Stimulated activated CD4-positive, alpha-beta T cell treated with anti-CD3 and anti-CD28 coated beads, Interleukin-4, amount 100 ng/mL, for 4 hours (primary cell): ENCODE measurements around the gene CLEC18A.
"Not testable (repeated sequence)": the region's sequence is repeated elsewhere in the genome, so short reads cannot be mapped to it uniquely, and the experiment has no call there.

Experiments used
- DNase-seq, 2 experiments: peaks; one replicate each; pipeline ENCODE4 v3.0.0-alpha.2; 2020

The CLEC18A gene

DNA sequence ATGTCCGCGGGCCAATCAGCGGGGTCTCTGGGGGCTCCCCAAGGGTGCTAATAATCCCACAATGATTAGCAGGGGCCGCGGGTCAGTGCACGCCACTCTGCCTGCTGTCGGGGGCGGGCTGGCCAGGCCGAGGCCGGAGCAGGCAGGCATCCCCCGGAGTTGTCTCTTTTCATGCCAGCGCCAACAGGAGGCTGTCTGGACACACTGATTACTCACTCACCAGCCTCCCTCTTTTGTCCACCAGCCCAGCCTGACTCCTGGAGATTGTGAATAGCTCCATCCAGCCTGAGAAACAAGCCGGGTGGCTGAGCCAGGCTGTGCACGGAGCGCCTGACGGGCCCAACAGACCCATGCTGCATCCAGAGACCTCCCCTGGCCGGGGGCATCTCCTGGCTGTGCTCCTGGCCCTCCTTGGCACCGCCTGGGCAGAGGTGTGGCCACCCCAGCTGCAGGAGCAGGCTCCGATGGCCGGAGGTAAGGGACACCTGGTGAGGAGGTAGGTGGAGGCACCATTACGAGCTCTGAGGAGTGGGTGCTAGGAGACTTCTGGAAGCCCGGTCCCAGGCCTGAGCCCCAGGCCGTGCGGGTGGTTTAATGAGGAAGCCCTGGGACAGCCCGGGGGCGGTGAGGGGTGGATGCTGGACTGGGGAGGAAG is at the start of gene CLEC18A:
Gene CLEC18A (plus strand): TSS at position 318 of the 655 bp plus-strand sequence. CDS start 33 bp downstream, at position 351.
- not testable (repeated sequence) for DNase-seq

DNA sequence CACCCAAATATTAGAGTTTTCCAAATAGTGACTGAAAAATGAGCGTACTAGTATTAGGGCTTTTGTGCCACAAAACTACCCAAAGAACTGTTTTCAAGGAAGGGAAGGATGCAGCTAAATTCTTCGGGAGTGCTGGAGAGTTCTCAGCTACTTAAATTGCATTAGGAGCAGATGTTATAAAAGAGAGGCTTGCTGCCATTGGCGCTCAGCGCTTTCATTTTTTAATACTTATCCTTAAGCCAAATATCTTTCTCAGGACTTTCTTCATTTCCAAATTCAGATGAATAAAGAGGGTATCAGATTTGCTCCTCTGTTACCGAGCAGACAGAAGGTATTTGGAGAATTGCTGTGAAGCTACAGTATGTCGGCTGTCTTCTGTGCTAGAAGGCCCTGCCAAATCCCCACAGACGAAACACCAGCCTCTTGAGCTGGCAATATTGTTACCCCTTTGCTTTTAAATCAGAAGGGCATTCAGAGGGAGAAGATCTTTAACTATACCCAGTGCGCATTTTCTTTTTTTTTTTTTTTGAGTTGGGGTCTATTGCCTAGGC is 47.2 kb upstream of the CLEC18A start:
- no peak for DNase-seq

DNA sequence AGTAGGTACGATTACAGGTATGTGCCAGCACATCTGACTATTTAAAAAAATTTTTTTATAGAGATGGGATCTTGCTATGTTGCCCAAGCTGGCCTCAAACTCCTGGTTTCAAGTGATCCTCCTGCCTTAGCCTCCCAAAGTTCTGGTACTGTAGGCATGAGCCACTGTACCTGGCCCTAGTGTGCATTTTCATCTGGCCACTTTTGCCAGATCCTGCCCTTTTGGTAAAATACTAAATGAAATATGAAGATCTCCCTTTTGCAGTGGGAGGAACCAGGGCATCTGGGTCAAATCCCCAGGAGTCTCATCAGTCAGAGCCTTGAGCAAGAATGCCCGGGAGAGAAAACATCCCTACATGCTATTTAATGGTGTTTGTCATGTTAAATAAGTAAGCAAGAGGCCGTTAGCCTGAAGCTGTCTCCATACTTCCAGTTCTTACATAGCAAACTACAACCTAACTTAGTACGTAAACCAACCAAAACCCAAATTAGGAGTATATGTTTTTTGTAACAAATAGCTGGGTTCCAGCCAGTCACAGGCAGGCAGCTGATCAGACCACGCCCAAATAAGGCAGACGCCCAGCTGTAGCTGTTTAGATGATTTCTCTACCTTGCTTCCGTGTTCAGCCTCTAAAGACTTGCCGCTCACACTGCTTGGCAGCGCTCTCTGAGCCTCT is 46.5 kb upstream of the CLEC18A start:
- DNase-seq: no peak

DNA sequence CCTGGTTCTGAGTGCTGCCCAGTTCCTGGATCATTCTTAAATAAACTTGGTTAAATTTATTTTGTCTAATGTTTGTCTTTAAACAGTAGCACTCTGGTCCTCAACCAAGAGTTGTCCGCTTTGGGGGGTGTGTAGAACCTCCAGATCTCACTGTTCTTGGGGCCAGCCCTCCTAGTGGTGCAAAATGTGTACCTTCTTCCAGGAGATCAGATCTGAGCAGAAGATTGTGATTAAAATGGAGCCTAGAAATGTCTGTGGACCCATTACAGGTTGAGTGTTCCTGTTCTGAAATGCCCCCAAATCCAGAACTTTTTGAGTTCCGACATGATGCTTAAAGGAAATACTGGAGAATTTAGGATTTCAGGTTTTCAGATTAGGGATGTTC is 46.0 kb upstream of the CLEC18A start:
- no peak for DNase-seq

DNA sequence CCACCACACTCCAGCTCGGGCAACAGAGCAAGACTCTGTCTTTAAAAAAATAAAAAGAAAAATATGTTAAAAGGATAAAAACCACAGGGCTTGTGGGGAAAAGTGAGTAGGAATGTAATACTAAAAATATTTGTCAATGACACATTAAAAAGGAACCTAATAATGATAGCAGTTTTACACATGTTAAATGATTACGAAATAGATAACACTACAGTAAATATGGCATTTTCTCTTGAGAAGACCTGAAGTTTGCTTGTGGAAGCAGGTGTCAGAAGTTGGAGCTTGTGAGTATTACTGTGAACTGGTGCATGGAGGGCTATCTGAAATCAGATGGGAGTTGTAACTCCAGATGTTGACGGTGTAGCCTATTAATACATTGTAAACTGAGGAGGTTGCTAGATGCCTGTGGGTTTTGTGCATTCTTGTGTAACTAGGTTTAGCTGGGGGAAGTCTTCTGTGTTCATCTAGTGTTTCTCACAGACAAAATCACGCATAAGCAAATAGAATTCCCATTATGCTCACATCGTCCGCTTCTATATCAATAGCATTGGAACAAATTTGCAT is 44.2 kb upstream of the CLEC18A start:
- no peak for DNase-seq

DNA sequence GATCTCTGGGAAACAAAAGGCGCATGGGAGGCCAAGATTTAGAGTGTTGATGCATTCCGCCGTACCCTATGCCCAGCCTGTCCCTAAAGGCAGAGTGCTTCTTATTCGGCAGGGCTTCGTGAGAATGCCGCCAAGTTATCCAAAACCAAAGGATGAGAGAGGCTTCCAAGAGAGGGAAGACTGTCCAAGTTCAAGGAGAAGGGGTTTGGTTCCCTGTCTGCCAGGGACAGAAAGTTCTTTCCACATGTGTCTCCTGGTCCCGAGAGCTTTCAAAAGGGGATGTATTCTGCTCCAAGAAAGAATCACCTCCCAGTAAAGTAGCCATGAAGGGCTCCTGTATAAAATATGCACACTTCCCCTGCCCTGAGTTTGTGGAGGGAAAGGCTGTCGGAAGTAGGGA is 42.1 kb upstream of the CLEC18A start:
- no peak for DNase-seq

DNA sequence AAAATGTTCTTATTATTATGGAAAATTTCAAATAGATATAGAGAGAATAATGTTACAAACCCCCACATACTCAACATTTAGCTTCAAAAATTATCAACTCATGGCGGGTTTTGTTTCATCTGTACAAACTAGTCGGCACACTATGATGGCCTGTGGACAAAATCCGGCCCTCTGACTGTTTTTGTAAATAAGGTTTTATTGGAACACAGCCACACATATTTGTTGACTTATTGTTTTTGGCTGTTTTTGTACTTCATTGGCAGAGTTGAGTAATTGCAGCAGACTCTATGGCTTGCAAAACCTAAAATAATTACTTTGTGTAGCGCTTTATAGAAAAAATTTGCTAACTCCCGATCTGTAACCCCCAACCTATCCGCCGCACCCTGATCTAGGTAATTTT is 41.4 kb upstream of the CLEC18A start:
- no peak for DNase-seq

DNA sequence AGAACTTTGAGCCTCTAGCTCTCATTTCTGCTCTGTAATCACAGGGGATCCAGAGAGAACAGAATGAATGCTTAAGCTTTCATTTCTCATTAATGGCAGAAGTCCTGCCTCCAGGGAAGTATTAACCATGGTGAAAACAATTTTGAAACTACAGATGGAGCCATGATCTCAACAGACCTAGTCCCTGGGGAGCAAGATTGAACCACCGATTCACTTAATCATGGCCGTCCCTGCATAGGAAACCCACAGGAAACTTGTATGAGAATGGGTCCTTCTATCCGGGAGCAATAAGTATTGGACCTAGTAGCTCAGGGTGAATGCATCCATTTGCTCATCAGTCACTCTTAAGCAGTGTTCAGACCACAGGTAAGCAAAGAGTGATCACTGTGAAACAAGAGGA is 40.2 kb upstream of the CLEC18A start:
- DNase-seq: no peak

DNA sequence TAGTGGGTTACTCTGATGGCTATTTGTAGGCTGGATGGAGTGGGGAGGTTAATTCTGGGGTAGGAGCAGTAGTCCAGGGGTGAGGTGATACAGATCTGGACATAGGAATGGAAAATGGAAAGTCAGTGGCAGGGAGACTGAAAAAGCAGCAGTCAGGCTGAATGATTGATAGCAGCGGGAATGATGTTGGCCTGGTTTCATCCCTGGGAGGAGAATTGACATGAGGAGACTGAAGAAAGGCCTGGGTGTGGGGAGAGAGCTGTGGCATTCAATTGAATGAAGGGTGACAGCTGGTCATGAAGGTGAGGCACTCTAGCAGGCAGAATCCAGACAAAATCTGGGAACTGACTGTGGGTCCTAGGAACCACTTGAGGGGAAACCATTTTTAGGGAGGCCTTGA is 34.7 kb upstream of the CLEC18A start:
- DNase-seq: no peak

DNA sequence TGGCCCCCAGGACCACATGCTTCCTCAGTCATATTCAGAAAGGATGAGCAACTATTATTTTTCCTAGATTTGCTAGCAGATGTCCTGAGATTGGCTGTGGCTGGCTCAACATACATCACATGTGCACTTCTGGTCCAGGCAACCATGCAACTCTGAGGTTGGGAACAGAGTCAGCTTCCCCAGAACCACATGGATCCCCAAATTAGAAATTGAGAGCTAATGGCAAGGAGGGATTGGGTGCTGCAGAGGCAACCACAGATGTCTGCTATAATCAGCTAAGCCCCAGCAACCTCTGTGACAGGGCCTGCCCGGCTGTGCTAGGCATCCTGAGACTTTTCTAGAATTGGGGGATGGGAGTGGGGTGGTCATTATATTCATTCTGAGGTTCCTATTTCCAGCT is 33.8 kb upstream of the CLEC18A start:
- no peak for DNase-seq

DNA sequence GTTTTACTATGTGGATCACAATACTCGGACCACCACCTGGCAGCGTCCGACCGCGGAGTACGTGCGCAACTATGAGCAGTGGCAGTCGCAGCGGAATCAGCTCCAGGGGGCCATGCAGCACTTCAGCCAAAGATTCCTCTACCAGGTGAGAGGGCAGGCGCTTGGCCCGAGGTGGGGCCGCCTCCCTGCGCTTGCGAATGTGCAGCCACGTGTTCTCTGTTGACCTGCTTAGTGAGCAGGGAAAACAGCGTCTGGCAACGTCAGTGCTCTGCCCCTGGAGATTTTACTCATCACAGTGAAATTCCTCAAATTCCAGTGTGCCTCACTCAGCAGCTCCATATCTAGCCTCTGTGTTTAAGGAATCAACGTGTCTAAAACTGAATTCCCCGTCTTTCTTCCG is 33.4 kb upstream of the CLEC18A start:
- DNase-seq: no peak

DNA sequence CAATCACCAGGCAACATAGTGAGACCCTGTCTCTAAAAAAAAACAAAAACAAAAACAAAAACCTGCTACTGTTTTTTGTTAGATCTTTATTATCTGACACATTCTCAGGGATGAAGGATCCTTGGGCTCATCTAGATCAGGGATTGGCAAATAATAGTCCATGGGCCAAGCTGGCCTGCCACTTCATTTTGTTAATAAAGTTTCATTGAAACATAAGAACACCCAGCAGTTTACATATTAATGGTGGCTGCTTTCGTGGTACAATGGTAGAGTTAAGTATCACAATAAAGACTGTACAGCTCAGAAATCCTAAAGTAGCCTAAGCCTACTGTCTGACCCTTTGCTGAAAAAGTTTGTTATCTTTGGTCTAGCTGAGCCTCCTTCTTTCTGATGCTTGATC is 32.9 kb upstream of the CLEC18A start:
- DNase-seq: no peak

DNA sequence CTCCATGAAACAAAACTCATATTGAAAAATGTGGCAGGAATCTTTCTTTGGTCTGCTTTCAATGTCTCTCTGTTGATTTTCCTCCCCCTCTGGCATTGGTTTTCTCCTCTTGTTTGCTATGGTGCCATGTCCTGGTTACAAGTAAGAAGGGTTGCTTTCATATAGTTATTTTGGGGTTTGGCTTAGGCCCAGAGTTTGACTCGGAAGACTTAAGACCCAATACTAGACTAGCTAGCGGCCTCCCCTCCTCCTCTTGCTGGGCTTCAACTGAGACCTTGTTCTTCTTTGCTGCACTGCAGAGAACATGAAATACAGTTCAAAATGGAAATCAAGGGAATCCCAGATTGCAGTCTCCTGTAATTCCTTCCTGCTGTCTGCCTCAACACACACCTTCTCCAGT is 30.0 kb upstream of the CLEC18A start:
- DNase-seq: no peak

DNA sequence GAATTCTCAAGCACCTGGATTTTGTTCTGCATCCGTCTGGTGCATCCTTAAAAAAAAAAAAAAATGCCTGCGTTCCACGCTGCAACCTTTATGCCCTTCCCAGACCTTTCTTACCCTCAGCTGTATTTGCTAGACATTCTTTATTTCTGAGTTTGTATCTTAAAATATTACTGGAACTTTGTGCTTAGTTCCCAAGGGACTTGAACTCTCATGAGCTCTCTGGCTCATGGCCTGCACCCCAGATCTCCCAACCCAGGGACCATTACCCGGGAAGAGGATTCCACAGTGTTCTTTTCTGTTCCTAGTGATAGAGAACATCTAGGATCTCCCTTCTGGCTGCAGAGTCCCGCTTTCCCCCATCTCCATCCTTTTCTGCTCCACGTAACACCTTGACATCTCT is 28.9 kb upstream of the CLEC18A start:
- no peak for DNase-seq

DNA sequence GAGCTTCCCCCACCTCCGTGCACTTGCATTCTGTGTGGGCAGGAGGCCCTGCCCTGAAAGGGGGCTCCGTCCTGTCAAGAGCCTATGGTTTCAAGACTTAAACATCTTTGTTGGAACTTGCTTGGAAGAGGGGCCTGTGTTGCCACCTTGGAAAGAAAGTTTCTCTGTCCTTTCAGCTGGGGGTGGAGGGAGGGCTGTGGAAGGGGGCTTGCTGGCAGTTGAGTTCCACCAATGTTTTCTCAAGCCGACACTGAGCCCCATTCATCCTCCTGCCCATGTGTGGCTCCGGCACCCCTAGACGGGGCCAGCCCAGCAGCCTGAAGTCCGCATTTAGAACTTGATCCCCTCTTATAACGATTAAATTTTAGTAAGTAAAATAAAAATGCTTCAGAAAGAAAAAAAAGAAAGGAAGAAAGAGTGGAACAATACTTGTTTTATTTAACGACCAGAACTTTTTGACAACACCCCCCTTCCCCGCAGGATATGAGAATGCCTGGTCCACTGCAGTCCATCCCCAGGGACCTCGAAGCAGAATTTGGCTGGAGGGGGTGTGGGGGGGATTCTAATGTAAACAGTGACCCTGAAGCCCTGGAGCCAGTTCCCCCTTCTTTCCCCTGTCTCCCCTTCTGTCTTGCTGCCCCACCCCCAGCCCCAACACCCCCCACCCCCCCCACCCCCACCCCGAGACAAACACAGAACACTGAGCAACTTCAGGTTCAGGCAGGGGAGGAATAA is 26.9 kb upstream of the CLEC18A start:
- DNase-seq: no peak

DNA sequence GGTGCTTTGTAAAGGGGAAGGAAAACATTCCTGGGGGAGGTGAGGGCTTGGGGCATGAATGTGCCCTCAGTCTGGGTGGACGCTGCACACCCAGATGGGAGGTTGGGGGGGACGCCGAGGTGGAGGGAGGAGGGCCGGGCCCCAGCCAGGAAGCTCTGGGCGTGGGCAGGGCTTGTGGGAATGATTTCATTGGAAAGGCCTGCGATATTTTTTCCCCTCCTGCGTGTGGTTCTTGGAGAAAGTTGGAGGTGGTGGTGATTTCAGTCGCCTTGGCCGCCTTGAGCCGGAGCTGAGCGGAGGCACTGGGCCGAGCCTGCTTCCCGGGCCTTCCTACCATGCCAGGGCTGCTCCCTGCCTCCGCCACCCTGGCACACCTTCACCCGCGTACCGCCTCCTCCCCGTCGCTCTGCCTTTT is 26.4 kb upstream of the CLEC18A start:
- DNase-seq: no peak

DNA sequence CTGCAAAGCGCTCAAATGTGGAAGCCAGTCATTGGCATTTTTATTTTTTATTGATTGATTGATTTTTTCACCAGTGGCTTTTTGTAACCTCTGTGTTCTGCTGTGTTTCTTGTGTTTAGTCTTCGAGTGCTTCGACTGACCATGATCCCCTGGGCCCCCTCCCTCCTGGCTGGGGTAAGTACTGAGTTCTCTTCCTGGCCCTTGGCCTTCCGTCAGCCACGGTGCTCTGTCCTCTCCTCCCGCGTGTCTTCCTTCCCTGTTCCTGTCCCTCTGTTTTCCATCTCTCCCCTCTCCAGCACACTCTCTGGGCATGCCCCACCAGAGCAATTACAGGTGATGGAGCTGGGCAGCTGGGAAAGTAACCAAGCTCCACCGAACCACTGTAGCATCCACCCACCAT is 25.8 kb upstream of the CLEC18A start:
- no peak for DNase-seq

DNA sequence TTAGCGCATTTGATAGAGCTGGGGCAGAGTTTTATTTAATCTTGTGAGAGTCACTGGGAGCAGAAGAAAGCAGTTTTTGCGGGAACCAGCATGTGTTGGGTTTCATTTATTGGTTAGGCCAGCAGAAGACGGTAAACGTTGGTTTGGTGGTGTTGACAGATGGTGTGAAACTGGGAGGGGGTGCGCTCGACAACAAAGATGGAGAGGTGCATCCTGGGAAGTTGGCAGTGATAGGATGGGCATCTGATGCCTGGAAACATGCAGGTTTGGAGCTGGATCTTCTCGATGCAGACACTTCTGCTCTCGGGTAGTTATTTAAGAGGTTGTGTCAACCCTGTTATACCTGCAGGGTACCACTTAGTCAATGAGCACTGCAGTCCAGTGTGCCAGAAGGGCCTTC is 24.9 kb upstream of the CLEC18A start:
- no peak for DNase-seq

DNA sequence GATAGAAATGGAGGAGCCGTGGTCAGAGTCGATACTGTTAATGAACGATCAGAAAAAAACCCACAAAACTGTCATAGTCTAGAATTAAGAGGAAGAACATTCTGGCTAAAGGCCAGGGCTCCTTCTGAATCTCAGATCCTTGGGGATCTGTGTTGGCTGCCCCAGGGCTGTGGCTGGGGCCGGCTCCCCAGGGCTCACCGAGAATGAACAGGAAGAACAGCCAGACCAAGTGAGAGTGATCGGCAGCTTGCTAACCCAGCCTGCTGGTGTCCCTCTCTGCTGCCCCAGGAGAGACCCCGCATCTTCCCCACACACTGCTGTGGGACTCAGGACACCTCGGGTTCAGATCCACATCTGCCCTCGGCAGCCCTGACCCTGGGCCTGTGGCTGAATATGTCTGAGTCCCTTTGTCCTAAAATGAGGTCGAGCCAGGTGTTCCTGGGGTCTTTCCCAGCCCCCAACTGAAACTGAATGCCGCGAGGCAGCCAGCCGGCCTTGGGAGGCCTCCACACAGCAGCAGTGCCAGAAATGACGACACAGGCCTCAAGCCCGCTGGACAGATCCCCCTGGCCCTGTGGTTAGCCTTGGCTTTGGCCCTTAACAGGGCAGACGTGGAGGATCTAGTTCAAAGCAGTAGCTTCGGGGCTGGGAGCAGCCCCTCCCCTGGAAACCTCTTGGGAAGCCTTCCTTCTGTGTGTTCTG is 23.9 kb upstream of the CLEC18A start:
- no peak for DNase-seq

DNA sequence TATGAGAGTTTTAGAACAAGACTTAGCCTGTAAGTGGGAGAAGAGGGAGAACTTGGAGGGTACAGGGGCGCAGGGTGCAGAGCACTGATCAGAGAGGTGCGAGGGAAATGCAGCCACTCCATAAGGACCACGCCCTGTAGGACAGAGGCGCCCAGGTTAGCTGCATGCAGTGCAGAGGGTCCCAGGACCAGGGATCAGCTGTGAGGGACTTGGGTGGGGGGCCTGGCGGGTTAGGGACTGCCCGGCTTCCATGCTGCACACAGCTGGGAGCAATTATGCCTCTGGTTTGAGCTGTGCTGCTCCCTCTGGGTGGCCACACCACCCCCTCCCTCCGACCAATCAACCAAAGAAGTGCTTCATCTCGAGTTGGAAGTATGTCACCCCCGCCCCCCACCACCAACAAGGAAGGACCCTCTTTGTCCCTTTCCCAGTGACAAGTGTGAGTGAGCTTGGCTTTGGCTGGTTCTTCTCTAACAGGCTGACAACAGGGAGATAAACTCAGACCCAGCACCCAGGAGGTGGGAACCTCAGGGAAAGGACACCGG is 22.2 kb upstream of the CLEC18A start:
- no peak for DNase-seq

DNA sequence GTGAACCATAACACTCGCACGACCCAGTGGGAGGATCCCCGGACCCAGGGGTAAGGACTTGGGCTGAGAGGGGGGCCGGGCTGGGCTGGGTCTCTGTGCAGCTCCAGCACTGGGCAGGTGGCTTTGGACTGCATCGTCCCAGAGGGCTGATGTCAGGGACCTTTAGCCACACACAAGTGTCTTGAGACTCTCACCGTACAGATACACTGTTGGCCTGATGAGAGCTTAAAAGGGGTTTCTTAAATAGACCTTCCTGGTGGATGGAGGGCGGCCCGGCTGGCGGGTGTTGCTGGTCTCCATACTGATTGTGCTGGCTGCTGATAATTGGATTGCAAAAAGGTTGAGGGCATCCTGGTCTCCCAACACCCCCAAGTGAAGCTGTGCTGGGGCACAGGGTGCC is 21.7 kb upstream of the CLEC18A start:
- no peak for DNase-seq

DNA sequence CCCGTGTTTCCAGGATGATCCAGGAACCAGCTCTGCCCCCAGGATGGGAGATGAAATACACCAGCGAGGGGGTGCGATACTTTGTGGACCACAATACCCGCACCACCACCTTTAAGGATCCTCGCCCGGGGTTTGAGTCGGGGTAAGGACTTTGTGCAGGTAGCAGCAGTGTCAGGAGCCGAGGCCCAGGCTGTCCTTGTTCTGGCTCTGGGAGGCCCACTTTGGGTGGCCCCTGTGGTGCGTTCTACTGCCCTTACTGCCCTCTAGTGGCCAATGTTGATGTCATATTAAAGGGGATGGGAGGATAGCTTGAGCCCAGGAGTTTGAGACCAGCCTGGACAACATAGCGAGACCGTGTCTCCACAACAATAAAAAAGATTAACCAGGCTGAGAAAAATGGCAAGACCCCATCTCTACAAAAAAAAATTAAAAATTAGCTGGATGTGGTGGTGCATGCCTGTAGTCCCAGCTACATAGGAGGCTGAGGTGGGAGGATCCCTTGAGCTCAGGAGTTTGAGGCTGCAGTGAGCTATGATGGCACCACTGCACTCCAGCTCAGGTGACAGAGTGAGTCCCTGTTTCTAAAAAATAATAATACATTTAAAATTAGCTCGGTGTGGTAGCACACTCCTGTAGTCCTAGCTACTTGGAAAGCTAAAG is 20.9 kb upstream of the CLEC18A start:
- peak; percentile 13 to 32 for DNase-seq
